K562 (cell line): ENCODE results near the gene CFAP73. TPM values are rescaled to one million over a fixed set of nuclear protein-coding genes. Genes with fewer than 3 reads are reported as not detected.

Source experiments
- ATAC-seq: fragments of 200-7000 bp; cut with Tn5 transposase; 3 replicates; pipeline ENCODE4 v1.9.1; 2020; ENCODE audit warnings: moderate library complexity
- BruUV-seq: library from RNA; stranded (reverse); fragments of 400-500 nt; replicated peaks from 2 replicates; lab custom pipeline; 2021; lab: Mats Ljungman, UMichigan
- CTCF ChIA-PET: fragments of 300-600 bp; formaldehyde crosslinking; extraction: SDS; loops from one replicate; lab custom pipeline; 2021; ENCODE audit warnings: low intra/inter-chr PET ratio; lab: Yijun Ruan, JAX
- POLR2A ChIA-PET: fragments of 300-600, 350-650 bp; sonication (Branson Sonifier 250); formaldehyde crosslinking; extraction: SDS; loops from one replicate; lab custom pipeline; 2021; ENCODE audit warnings: antibody characterized with exemption, inconsistent platforms; lab: Yijun Ruan, JAX
- DNase-seq, 4 experiments: peaks; one replicate each; pipeline versions ENCODE4 v3.0.0 to v3.0.0-alpha.2; 2011 to 2018; ENCODE audit warnings: low spot score in 3 of 4, mixed read lengths in 3 of 4; ENCODE audit errors: extremely low read depth in 1 of 4
- FAIRE-seq: peaks from 2 replicates; lab custom pipeline; 2011; peaks lifted over from hg19 to GRCh38; lab: Jason Lieb, UNC
- H2AFZ ChIP-seq: 2 replicates; pipeline ENCODE4 v1.6.0; 2011; ENCODE audit warnings: low read depth, low read length, control low read depth, inconsistent platforms
- H3K27ac ChIP-seq: fragments of 200-600 bp; 3 replicates; pipeline ENCODE4 v1.8.0; 2011; ENCODE audit warnings: low read depth, mild to moderate bottlenecking, control low read depth, inconsistent platforms, low read length, moderate library complexity, mixed read lengths; ENCODE audit errors: extremely low read depth
- H3K27me3 ChIP-seq, 2 experiments: fragments of 300-600 bp in 1 of 2; 2 replicates in 1 of 2; 3 replicates in 1 of 2; pipeline versions ENCODE4 v1.6.0 to v1.8.0; 2011; ENCODE audit warnings: inconsistent platforms in 2 of 2, low read length in 2 of 2, mild to moderate bottlenecking in 1 of 2, mixed read lengths in 1 of 2, moderate library complexity in 1 of 2; ENCODE audit not compliant: control insufficient read depth in 2 of 2, insufficient read depth in 2 of 2
- H3K36me3 ChIP-seq: fragments of 300-600 bp; 3 replicates; pipeline ENCODE4 v1.8.0; 2011; ENCODE audit warnings: mild to moderate bottlenecking, low read length, inconsistent platforms; ENCODE audit not compliant: control insufficient read depth, insufficient read depth
- H3K4me1 ChIP-seq, 2 experiments: fragments of 200-600 bp in 1 of 2; replicated peaks in 1 of 2; 2 replicates in 1 of 2; 3 replicates in 1 of 2; pipeline versions ENCODE4 v1.5.1 to v1.8.0; 2011; ENCODE audit warnings: inconsistent platforms in 2 of 2, low read length in 2 of 2, mild to moderate bottlenecking in 1 of 2, mixed read lengths in 1 of 2, moderate library complexity in 1 of 2; ENCODE audit not compliant: control insufficient read depth in 2 of 2, insufficient read depth in 2 of 2
- H3K4me2 ChIP-seq: 2 replicates; pipeline ENCODE4 v1.6.1; 2011; ENCODE audit warnings: low read length, control low read depth, inconsistent platforms, mixed read lengths; ENCODE audit not compliant: insufficient read depth
- H3K4me3 ChIP-seq: fragments of 200-600 bp; sonication (generic), shearing (Covaris generic); 2 replicates; pipeline ENCODE4 v1.5.1; 2016; ENCODE audit warnings: control low read depth, inconsistent platforms
- H3K79me2 ChIP-seq: fragments of 200-600 bp; 3 replicates; pipeline ENCODE4 v1.8.0; 2011; ENCODE audit warnings: low read length, inconsistent platforms; ENCODE audit not compliant: control insufficient read depth, insufficient read depth
- H3K9ac ChIP-seq, 2 experiments: 2 replicates each; pipeline versions ENCODE4 v1.6.0 to v1.6.1; 2011; ENCODE audit warnings: low read depth in 2 of 2, low read length in 2 of 2, control low read depth in 1 of 2, inconsistent platforms in 1 of 2, mild to moderate bottlenecking in 1 of 2, mixed read lengths in 1 of 2; ENCODE audit not compliant: insufficient read depth in 1 of 2
- H3K9me1 ChIP-seq: one replicate; pipeline ENCODE4 v1.6.0; 2011; ENCODE audit warnings: inconsistent platforms, mild to moderate bottlenecking, low read length, moderate library complexity; ENCODE audit not compliant: control insufficient read depth, insufficient read depth
- H3K9me3 ChIP-seq: replicated peaks from 2 replicates; pipeline ENCODE4 v1.5.1; 2011; ENCODE audit warnings: low read depth, low read length, inconsistent platforms; ENCODE audit not compliant: control insufficient read depth, insufficient read depth
- H4K20me1 ChIP-seq: replicated peaks from 2 replicates; pipeline ENCODE4 v1.6.1; 2011; ENCODE audit warnings: low read length, inconsistent platforms, mixed read lengths; ENCODE audit not compliant: control insufficient read depth, insufficient read depth
- CREB3 ChIP-seq: fragments of 450-650 bp; conservative IDR thresholded peaks from 2 replicates; pipeline ENCODE4 v1.6.1; 2016; ENCODE audit warnings: missing genetic modification characterization, low read depth, mild to moderate bottlenecking, missing compliant biosample characterization, moderate library complexity
- DMBX1 ChIP-seq: fragments of 250-450 bp; sonication (Bioruptor Pico); IDR thresholded peaks from 2 replicates; pipeline ENCODE4 v1.8.0; 2022; ENCODE audit warnings: inconsistent platforms, mild to moderate bottlenecking, moderate library complexity, borderline replicate concordance
- MCM3 ChIP-seq: fragments of 450-650 bp; IDR thresholded peaks from 2 replicates; pipeline ENCODE4 v1.6.1; 2016
- NR2C1 ChIP-seq, 2 experiments: fragments of 450-650 bp; IDR thresholded peaks; 2 replicates each; pipeline ENCODE4 v1.6.1; 2017; ENCODE audit warnings: mild to moderate bottlenecking in 2 of 2, antibody characterized with exemption in 1 of 2, inconsistent platforms in 1 of 2, missing compliant biosample characterization in 1 of 2, missing genetic modification characterization in 1 of 2
- SPI1 ChIP-seq: IDR thresholded peaks from 2 replicates; pipeline ENCODE4 v1.6.1; 2011; ENCODE audit warnings: low read depth, low read length, control low read depth, borderline replicate concordance
- ZNF449 ChIP-seq: fragments of 250-450 bp; sonication (Bioruptor Pico); IDR thresholded peaks from 2 replicates; pipeline ENCODE4 v1.8.0; 2022; ENCODE audit warnings: moderate library complexity, mild to moderate bottlenecking, inconsistent platforms
- WGBS: fragments of 100-300 bp; shearing (Covaris generic); methylation state at CpG from one replicate; pipeline ENCODE4 v1.1.6; 2016; ENCODE audit warnings: low coverage, mixed read lengths; ENCODE audit not compliant: insufficient coverage; ENCODE audit errors: missing lambda C conversion rate; 5-methylcytosine and 5-hydroxymethylcytosine counted together
- in situ Hi-C: fragments of 300-500 bp; cut with MboI; formaldehyde crosslinking; loops from 4 replicates; pipeline ENCODE4 v1.15.0; 2018; ENCODE audit warnings: inconsistent platforms, mixed read lengths
- intact Hi-C: fragments of 100-400 bp; cut with micrococcal nuclease; formaldehyde crosslinking; loops from 2 replicates; pipeline ENCODE4 v1.14.2; 2022
- polyA plus RNA-seq, 8 experiments: library from polyadenylated mRNA; depleted of rRNA in 4 of 8; stranded (reverse) in 5 of 8; unstranded in 3 of 8; fragments of >200 nt; fragmentation: Nextera tagmentation in 2 of 8; fragmentation: Illumina TruSeq in 1 of 8; extraction: Ambion mirVana in 2 of 8; extraction: Trizol in 1 of 8; gene quantifications; 2 replicates each; pipeline versions ENCODE4 v1.2.1 to v1.2.3, GENCODE V29; 2011 to 2014; ENCODE audit warnings: inconsistent platforms in 1 of 8, missing spikeins in 1 of 8
- total RNA-seq, 7 experiments: library from RNA; depleted of rRNA in 6 of 7; stranded (reverse); fragments of >200 nt in 6 of 7; fragmentation: Illumina TruSeq in 2 of 7; extraction: Trizol in 2 of 7; gene quantifications; 2 replicates each; pipeline versions ENCODE4 v1.2.1 to v1.2.3, GENCODE V29; 2011 to 2021; ENCODE audit warnings: low replicate concordance in 1 of 7
- TF ChIP-seq, protein P1 (sequence below): sonication (generic); formaldehyde crosslinking; IDR thresholded peaks from 2 replicates; pipeline ENCODE4 v1.8.0; 2022; ENCODE audit warnings: mild to moderate bottlenecking, missing genetic modification reagents, borderline replicate concordance

The CFAP73 gene
- total and polyA plus RNA-seq, 9 of the 15 experiments (the other 6 are each of a cell fraction or from before 2014, with no cell fraction given) = not detected

GRCh38 chr12:113133666-113134065 lies 15.9 kb upstream of the CFAP73 start:
- no peaks in the 10 kb centered on the region for H3K27me3 ChIP-seq
- no peaks in the 10 kb centered on the region for H3K9me3 ChIP-seq
- no peaks in the 10 kb centered on the region for H3K36me3 ChIP-seq
- 10% methylated on average over 3 of the region's 3 CpGs for WGBS
- no peak overlapping the region for H3K9ac ChIP-seq
- no peak overlapping the region for H3K27ac ChIP-seq
- peaks cover 10% of the 10 kb centered on the region for H4K20me1 ChIP-seq
- no peak for ATAC-seq
- no peak overlapping the region for H3K4me2 ChIP-seq
- peaks cover 8 to 29% of the 10 kb centered on the region in 2 experiments for H3K4me1 ChIP-seq
- in situ Hi-C loops = no loop called here
- no peaks in the 10 kb centered on the region for H3K9me1 ChIP-seq
- TF ChIP-seq, protein P1, sequence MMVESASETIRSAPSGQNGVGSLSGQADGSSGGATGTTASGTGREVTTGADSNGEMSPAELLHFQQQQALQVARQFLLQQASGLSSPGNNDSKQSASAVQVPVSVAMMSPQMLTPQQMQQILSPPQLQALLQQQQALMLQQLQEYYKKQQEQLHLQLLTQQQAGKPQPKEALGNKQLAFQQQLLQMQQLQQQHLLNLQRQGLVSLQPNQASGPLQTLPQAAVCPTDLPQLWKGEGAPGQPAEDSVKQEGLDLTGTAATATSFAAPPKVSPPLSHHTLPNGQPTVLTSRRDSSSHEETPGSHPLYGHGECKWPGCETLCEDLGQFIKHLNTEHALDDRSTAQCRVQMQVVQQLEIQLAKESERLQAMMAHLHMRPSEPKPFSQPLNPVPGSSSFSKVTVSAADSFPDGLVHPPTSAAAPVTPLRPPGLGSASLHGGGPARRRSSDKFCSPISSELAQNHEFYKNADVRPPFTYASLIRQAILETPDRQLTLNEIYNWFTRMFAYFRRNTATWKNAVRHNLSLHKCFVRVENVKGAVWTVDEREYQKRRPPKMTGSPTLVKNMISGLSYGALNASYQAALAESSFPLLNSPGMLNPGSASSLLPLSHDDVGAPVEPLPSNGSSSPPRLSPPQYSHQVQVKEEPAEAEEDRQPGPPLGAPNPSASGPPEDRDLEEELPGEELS (CRISPR knock-in tag) = no peak
- no peak for TF ChIP-seq NR2C1 (IDR thresholded peaks at IDR 0.05)
- no peak for TF ChIP-seq NR2C1 (tag; IDR thresholded peaks at IDR 0.05)
- no peak for TF ChIP-seq SPI1
- no peak for TF ChIP-seq MCM3
- TF ChIP-seq CREB3 (tag) = no peak
- TF ChIP-seq DMBX1 (CRISPR knock-in tag) = no peak
- no peak for TF ChIP-seq ZNF449 (CRISPR knock-in tag)
- ChIA-PET POLR2A (interaction anchor here (0.6 to 1.0 kb wide), 4 partner anchors 13 to 822 kb away, joined by 3 to 4 read pairs (median 4); partner anchors contain the start of gene CFAP73), CTCF (no interaction called here)
- intact Hi-C loops = no loop called here
- no TSS peak for BruUV-seq
- H3K79me2 ChIP-seq = no peaks in the 10 kb centered on the region
- no peak for DNase-seq
- no peak overlapping the region for H2AFZ ChIP-seq
- no peak for FAIRE-seq
- H3K4me3 ChIP-seq = no peak overlapping the region
